Nephron (organoid): ENCODE measurements around the gene MORN1.

Experiments
- H3K27ac Mint-ChIP-seq, 3 experiments: 2 replicates each; pipeline ENCODE4 v1.8.0; 2020; ENCODE audit warnings: mixed read lengths in 3 of 3, mild to moderate bottlenecking in 2 of 3, moderate library complexity in 1 of 3
- H3K27me3 Mint-ChIP-seq: 2 replicates; pipeline ENCODE4 v1.8.0; 2021; ENCODE audit warnings: low read depth, mild to moderate bottlenecking, moderate library complexity, mixed read lengths
- H3K36me3 Mint-ChIP-seq: 2 replicates; pipeline ENCODE4 v1.8.0; 2020; ENCODE audit warnings: low read depth, mixed read lengths
- H3K4me1 Mint-ChIP-seq: 2 replicates; pipeline ENCODE4 v1.8.0; 2020; ENCODE audit warnings: mixed read lengths
- H3K4me3 Mint-ChIP-seq, 3 experiments: 2 replicates each; pipeline ENCODE4 v1.8.0; 2020; ENCODE audit warnings: mild to moderate bottlenecking in 3 of 3, mixed read lengths in 3 of 3, moderate library complexity in 2 of 3
- H3K9me3 Mint-ChIP-seq: 2 replicates; pipeline ENCODE4 v1.8.0; 2020; ENCODE audit warnings: mixed read lengths
- CTCF ChIP-seq, 3 experiments: fragments of 200-600 bp; sonication (generic); IDR thresholded peaks; one replicate each; pipeline ENCODE4 v1.5.0; 2021; ENCODE audit warnings: antibody characterized with exemption in 3 of 3; ENCODE audit not compliant: unreplicated experiment in 3 of 3

MORN1 gene

GRCh38 chr1:2295526-2295925 lies 95.8 kb downstream of the MORN1 start:
- Mint-ChIP-seq H3K27me3 (no peaks in the 10 kb centered on the region), H3K4me3 (no peak overlapping the region), H3K9me3 (no peaks in the 10 kb centered on the region), H3K4me1 (peaks cover 39% of the 10 kb centered on the region), H3K36me3 (no peaks in the 10 kb centered on the region), H3K27ac (no peak overlapping the region)
- no peak for TF ChIP-seq CTCF (IDR thresholded peaks at IDR 0.05; ENCODE audit: unreplicated experiment in 3 of 3)

- Mint-ChIP-seq H3K4me1 (peaks cover 47% of the 10 kb centered on the region), H3K9me3 (no peaks in the 10 kb centered on the region), H3K36me3 (no peaks in the 10 kb centered on the region), H3K27ac (no peak overlapping the region), H3K4me3 (no peak overlapping the region), H3K27me3 (no peaks in the 10 kb centered on the region)
- no peak for TF ChIP-seq CTCF (IDR thresholded peaks at IDR 0.05; ENCODE audit: unreplicated experiment in 3 of 3)
Measured at GRCh38 chr1:2294725-2295078, 96.7 kb downstream of the MORN1 start.

- Mint-ChIP-seq H3K36me3 (no peaks in the 10 kb centered on the region), H3K9me3 (no peaks in the 10 kb centered on the region), H3K27me3 (no peaks in the 10 kb centered on the region), H3K27ac (no peak overlapping the region), H3K4me3 (no peak overlapping the region), H3K4me1 (peaks cover 44% of the 10 kb centered on the region)
- TF ChIP-seq CTCF (IDR thresholded peaks at IDR 0.05; ENCODE audit: unreplicated experiment in 3 of 3) = no peak
Measured at GRCh38 chr1:2294033-2294724, 97.2 kb downstream of the MORN1 start.

GRCh38 chr1:2292725-2293450 lies 98.5 kb downstream of the MORN1 start:
- Mint-ChIP-seq H3K9me3 (no peaks in the 10 kb centered on the region), H3K4me3 (no peak overlapping the region), H3K27me3 (no peaks in the 10 kb centered on the region), H3K36me3 (no peaks in the 10 kb centered on the region), H3K4me1 (peaks cover 38% of the 10 kb centered on the region), H3K27ac (no peak overlapping the region)
- TF ChIP-seq CTCF (IDR thresholded peaks at IDR 0.05; ENCODE audit: unreplicated experiment in 3 of 3) = no peak

GRCh38 chr1:2291577-2291976 lies 99.8 kb downstream of the MORN1 start:
- peaks cover 39% of the 10 kb centered on the region for H3K4me1 Mint-ChIP-seq
- H3K4me3 Mint-ChIP-seq = no peak overlapping the region
- no peak overlapping the region for H3K27ac Mint-ChIP-seq
- H3K9me3 Mint-ChIP-seq = no peaks in the 10 kb centered on the region
- no peaks in the 10 kb centered on the region for H3K27me3 Mint-ChIP-seq
- peaks cover 4% of the 10 kb centered on the region for H3K36me3 Mint-ChIP-seq
- TF ChIP-seq CTCF (IDR thresholded peaks at IDR 0.05; ENCODE audit: unreplicated experiment in 3 of 3) = no peak
